Hematopoietic multipotent progenitor cell treated with erythropoietin and hydrocortisone succinate and interleukin-3 and kit ligand, for 17 days (in vitro differentiated cells): ENCODE results near the gene BAX.

ENCODE experiments used
- DNase-seq: peaks from one replicate; pipeline ENCODE4 v3.0.0-alpha.2; 2015; ENCODE audit warnings: low spot score

BAX gene

DNA sequence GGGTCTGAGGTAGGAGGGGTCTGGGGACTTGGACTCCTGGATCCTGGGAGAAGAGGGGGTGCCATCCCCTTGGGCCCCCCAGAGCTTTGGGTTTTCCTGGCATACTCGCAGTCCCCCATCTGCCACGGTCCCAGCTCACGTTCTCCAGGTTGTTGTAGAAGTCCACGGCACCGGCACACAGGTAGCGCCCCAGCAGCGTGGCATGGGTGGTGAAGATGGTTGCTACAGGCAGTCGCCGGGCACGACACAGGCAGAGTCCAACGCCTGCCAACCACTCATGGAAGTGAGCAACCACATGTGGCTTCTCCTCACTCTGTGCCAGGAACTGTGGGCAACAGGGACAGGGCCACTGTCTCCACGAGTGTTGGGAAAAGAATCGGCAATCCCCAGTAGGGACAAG lies 31.0 kb downstream of the BAX start:
- no peak for DNase-seq

DNA sequence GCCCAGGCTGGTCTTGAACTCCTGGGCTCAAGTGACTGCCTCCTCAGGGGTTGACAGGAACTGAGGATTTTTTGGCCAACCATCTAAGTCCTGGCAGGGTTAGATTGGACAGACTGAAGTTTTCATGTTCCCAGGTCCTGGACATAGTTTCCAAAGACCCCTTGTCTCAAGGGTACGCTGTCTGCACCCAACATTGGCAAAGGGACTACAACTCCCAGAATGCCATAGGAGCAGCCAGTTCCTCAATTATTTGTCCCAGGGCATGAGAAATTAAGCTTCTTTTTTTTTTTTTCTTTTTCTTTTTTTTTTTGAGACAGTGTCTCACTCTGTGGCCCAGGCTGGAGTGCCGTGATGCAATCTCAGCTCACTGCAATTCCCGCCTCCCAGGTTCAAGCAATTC lies 31.5 kb downstream of the BAX start:
- DNase-seq: no peak

DNA sequence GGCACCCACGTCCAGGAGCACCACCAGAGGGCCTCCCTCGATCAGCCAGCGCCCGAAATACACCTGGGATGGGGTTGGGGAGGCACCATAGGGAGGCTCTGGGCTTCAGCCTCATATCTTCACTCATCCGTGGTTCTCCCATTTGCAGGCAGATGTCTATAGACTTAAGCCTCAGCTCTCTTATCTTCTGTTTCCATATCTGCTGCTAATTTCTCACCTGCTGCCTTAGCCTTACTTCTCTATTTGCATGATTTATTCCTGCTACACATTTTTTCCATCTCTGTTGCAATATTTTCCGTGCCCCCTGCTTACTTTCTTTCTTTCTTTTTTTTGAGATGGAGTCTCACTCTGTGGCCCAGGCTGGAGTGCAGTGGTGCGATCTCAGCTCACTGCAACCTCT lies 32.6 kb downstream of the BAX start:
- DNase-seq: no peak

DNA sequence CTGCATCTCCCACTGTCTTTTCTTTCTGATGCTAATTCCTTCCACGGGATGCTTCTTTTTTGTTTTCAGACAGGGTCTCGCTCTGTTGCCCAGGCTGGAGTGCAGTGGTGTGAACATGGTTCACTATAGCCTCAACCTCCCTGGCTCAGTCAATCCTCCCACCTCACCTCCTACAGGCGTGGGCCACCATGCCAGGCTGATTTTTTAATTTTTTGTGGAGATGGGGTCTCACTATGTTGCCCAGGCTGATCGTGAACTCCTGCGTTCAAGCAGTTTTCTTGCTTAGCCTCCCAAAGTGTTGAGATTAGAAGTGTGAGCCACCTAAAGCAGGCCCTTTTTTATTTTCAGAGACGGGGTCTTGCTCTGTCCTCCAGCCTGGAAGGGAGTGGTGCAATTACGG lies 33.6 kb downstream of the BAX start:
- no peak for DNase-seq

DNA sequence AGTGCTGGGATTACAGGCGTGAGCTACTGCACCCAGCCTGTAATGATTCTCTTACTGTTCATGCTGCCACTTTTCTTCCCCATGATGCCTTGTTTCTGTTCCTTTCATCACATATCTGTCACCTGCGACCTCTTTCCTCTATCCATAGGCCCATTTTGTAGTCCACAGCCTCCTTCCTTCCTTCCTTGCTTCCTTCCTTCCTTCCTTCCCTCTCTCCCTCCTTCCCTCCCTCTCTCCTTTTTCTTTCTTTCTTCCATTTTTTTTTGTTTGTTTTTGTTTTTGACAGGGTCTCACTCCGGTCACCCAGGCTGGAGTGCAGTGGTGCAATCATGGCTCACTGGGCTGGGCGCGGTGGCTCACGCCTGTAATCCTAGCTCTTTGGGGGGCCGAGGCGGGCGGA lies 34.2 kb downstream of the BAX start:
- no peak for DNase-seq

DNA sequence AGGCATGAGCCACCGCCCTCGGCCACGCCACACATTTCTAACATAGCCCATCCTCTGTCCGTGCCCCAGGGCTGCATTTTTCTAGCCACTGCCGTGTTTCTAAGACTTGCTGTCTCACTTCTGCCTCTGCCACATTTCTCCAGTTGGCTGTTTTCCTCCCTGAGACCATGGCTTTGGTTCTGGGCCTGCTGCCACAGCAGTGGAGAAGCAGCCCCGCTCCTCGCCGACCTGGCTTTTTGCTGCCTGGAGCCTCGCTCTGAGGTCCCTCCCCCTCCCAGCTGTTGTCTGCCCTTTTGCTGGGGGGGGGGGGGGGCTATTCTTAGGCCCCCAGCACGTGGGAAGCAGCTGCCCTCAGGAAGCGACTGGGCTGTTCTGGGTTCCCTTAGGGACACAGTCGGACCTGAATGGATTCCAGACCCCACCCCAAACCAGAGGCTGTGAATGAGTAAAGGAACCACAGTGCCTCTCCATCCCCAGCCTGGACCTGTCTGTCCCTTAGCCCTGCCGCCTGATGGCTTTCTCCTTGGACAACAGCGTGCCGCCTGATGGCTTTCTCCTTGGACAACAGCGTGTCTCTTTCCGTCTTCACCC lies 35.1 kb downstream of the BAX start:
- DNase-seq: no peak

DNA sequence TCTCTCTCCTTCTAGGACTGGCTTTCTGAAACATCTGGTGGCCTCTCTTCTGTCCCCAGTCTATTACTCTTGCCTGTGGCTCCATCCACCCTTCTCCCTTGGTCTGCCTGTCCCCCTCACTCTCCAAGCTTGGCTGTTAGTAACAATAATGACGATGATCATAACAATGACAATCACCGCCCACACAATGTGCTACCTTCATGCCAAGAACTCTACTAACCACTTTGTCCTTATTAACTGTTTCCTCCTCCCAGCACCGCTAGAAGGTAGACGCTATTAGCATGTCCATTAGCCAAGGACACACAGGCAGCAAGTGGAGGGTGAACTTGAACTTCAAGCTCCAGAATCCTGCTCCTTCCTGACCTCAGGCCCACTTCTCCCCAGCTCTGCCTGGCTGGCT lies 35.7 kb downstream of the BAX start:
- no peak for DNase-seq

DNA sequence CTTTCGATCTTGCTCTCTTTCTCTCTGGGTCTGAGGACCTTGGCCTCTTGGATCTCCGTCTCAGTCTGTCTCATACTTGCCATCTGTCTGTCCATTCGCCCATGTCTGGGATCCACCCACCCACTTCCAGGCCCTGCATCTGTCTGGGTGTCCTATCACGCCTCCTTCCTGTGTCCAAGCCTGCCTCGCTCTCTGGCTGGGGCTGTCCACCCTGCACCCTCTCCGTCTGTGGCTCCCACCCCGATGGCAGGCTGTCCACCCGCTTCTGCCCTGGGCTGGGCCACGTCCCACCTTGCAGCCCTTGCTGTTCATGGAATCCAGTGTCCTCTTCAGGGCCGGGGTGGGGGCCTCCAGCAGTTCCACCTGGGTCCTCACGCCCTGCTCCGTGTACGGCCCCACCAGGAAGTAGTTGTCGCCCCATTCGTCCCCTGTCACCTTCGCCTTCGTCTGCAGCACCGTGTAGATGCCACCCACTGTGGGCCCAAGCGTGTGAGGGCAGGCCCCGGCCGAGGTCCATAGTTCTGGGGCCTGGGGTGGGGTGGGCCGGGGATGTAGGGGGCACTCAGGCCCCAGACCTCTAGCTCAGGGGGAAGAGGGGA lies 36.4 kb downstream of the BAX start:
- DNase-seq: no peak

DNA sequence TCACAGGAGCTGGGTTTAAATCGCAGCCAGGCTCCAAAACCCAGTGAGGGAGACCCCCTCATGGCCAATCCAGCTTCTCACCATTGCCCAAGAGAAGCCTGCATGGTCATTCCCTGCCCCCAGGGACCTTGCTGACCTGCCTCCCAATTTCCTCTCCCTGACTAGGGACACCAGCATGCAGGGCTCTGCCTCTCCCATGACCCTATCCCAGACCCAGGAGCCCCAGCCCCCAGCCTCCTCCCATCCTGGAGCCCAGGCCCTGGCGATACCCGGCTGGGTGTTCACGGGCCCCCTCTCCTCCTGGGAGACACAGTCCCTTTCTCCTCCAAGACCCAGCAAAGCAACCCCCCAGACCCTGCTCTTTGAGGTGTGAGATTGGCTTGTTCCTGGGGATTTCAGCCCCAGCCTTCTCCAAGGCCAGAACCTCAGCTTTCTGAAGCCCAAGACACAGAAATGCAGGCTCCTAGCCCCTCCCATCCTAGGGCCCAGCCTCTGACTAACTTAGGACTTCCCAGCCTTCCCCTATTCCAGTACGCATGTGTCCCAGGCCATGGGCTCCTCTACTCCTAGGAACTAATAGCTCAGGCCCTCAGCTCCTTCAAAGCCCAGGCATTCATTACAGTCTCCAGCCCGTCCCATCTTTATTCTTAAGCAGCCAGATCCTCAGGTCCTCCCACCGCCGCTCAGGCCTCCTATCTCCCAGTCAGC lies 37.4 kb downstream of the BAX start:
- DNase-seq: no peak

DNA sequence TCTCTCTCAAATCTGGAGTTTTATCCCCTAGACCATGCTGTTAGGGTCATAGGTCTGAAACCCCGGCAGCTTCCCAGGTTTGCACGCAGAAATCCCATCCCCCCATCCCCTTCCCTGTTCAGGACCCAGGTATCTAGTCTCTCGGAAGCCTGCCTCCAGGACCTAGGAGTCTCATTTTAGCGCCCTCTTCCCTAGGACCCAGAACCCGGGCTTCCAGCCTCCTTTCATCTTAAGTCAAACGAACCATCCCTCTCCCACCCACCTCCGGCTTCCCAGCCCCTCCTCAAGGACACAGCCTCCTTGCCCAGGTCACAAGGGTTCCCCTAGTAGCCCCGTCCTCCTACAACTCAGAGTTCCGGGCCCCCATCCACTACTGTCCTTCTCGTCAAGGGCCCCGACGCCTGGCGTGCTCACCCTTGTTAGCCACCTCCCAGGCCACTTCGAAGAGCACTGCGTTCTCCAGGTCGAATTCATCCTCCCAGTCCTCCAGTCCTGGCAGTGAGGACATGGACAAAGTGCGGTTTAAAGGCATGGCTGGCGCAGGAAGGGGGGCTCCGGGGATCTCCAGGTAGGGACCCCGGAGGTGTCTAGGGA lies 38.0 kb downstream of the BAX start:
- no peak for DNase-seq

DNA sequence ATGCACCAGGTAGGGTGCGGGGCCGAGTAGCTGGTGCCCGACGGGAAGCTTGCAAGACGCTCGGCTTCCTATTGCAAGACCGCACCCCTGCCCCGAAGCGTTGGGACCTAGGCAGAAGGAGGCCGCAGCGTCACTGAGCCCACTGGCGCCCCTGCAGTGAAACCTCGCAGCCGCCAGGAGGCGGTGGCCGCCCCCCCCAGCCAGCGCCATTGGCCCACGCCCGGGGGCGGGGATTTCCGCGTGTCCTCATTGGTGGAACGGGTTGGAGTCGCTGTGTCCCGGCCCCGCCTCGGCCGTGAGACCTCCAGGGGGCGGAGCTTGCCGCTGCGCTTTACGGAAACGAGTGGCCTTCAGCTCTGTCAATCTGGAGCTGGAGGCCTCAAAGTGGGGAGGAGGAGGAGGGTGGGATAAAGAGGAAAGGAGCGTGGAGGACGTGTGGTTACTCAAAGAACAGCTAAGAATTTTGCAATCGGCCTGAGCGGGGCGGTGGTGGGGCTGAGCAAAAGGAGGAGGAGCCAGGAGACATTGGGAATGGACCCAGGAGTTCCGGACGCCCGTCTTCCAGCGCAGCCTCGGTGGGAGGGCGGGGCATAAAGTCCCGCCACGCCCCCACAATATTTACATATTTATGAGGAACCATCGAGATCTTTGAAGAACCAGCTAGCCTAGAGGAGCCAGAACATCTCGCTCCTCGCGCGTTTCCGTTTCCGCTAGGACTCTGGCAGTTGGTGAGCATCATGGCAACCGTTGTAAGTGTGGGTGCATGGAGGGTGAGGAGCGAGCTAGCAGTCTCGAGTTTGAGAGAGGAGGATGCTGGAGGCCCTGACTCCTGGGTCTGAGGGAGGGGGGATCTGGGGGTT lies 38.7 kb downstream of the BAX start, which contains the start of the genes GYS1 and RUVBL2:
GYS1 (minus strand) TSS at position 135 of the 860 bp plus-strand sequence. CDS start 197 bp downstream, outside the sequence.
RUVBL2 (plus strand) TSS at position 713 of the 860 bp plus-strand sequence; CDS start at position 738, 25 bp downstream.
- peak; percentile 100 for DNase-seq

DNA sequence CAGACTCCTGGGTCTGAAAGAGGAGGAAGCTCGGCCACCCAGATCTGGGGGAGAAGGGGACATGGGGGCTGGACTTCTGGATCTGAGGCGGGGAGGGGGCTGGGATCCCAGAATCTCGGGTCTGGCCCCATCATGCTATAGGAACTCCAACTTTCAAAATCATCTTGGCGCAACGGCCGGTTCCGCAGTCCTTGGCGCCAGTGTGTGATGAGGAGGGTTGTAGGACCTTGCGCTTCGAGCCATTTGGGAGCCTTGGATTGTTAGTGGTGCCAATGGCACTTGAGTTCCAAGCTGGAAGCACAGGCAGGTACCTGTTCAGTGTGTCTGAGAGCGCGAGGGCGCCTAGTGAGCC lies 39.3 kb downstream of the BAX start:
- DNase-seq: no peak

DNA sequence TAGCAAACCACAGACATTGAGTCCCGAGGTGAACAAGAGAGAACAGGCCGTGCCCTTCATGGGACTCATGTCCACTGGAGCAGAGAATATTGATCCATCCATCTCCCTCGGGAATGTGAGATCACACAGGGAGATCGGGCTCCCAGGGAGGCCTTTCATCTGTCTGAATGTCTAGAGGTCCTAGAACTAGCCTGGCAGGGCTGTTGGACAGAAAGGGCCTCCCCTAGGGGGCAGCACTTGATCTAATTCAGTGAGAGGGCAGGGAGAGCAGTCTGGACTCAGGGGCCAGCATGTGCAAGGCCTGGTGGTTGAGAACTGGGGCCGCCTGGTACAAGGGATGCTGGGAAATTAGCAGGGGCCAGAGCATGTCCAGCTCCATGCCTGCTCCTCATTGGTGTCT lies 43.3 kb downstream of the BAX start:
- DNase-seq: peak; percentile 66

DNA sequence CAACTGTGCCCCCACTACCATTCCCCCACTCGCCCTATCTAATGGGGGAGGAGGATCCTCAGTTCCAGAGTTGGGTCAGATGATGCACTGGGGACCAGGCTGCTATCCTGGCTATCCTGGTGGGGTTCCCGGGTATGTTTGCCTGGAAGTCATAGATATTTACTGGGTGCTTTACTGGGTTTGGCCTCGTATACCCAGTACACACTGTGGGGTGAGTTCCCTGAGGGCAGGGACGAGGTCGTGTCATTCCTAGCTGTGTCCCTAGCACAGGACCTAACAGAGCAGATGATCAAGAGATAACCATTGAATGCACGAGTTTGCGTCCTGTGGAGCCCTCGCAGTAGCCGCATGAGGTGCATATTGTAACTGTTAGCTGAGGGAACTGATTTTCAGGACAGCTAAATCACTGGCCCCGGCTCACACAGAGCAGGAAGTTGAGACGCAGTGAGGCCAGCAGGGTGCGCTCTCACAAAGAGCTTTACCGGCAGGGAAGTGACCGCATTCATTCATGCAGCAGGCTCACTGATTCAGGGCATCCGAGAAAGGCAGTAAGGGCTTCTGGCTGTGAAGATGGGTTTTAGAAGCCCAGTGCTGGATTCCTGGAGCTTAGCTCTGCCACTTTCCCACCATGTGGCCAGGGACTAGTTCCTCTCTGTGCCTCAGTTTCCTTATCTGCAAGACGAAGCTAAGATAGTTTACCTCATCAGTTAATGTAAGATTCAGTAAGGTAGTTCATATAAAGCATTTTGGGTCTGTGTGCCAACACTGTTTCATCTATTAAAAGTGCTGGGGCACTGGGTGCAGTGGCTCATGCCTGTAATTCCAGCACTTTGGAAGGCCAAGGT lies 45.0 kb downstream of the BAX start:
- peak; percentile 49 for DNase-seq

DNA sequence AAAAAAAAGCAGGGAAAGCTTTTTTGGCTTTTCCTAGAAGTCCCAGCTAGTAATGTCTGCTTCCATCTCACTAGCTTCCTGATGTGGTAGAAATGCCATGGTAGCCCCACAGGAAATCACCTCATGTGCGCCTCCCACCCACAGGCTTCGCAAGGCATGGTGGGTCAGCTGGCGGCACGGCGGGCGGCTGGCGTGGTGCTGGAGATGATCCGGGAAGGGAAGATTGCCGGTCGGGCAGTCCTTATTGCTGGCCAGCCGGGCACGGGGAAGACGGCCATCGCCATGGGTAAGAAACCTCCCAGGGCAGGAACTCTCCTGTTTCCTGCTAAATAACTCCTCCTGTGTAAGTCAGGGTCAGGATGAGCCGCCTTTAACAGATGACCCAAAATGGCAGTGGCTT lies 49.5 kb downstream of the BAX start:
- no peak for DNase-seq

DNA sequence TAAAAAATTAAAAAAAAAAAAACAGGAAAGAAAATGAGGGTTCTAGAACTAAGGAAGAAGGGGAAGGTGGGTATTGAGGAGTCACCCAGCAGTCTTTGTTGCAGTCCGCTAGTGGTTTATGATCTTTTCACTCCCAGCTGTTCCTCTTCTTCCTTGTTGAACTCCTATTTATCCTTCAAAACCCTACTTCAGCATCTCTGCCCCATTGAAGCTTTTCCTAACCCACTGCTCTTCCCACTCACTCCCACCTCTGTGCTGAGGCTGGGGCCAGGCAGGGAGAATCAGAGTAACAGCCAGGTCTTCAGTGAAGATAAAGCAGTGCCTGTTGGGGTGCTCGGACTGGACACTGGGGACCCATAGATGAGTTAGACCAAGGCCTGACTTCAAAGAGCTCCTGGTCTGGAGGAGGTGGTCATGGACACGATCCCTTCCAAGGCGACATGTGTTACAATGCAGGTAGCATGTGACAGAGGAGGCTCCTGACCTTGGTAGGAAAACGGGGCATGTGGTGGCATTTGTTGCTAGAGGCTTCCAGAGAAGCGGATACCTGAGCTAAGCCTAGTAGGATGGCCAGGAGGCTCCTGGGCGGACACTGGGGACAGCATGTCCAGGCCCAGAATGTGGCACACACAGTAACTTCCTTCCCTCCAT lies 50.4 kb downstream of the BAX start:
- no peak for DNase-seq

DNA sequence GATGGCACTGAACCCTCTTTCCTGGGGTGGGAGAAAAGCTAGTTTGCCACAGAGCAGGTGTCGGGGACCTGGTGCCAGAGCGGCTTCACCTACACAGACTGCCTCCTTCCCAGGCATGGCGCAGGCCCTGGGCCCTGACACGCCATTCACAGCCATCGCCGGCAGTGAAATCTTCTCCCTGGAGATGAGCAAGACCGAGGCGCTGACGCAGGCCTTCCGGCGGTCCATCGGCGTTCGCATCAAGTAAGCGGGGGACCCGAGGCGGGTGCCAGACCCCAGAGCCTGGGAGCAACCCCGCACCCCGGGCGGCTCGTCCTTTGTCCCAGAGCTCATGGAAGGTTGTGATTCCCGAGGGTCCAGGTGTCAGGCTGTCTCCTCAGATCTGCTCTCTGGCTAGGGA lies 52.2 kb downstream of the BAX start:
- no peak for DNase-seq

DNA sequence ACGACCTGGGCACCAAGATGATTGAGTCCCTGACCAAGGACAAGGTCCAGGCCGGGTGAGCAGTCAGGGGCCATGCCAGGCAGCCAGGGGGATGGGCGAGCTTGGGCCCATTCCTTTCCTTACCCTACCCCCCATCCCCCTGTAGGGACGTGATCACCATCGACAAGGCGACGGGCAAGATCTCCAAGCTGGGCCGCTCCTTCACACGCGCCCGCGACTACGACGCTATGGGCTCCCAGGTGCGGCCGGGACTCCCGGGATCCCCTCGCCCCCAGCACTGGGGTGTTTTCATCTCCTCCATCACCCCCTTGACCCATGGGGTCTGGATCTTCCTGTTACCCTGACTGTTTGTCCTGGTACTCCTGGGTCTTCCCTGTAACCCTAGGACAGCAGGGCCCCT lies 55.2 kb downstream of the BAX start:
- DNase-seq: no peak

DNA sequence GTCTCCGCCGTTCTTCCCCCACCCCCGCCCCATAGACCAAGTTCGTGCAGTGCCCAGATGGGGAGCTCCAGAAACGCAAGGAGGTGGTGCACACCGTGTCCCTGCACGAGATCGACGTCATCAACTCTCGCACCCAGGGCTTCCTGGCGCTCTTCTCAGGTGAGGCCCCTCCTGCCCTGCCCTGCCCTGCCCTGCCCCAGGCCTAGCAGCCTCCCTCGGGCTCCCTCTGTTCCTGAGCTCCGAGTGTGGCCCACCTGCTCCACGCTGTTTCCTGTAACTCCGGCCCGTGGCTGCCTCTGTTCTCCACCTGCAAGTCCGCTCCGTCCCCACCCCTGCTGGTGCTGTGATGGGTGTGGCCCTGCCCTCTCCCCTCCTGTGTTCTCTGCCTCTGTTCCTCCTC lies 55.8 kb downstream of the BAX start:
- DNase-seq: no peak

DNA sequence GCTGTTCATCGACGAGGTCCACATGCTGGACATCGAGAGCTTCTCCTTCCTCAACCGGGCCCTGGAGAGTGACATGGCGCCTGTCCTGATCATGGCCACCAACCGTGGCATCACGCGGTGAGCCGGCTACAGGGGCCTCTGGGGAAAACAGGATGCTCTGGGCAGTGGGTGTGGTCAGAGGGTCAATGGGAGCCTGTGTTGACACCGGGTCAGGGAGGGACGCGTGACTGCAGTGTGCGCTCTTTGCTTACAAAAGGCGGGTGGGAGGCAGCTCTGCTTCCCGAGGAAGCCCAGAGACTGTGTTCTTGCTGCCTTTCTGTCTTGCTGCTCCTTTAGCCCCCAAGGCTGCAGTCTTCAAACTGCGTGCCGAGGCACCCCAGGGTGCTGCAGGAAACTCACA lies 56.5 kb downstream of the BAX start:
- DNase-seq: no peak
